ENCODE results near the gene LHX3.
A peak's percentile ranks its signal among the peaks of the same experiment; 100 is the strongest.

DNA sequence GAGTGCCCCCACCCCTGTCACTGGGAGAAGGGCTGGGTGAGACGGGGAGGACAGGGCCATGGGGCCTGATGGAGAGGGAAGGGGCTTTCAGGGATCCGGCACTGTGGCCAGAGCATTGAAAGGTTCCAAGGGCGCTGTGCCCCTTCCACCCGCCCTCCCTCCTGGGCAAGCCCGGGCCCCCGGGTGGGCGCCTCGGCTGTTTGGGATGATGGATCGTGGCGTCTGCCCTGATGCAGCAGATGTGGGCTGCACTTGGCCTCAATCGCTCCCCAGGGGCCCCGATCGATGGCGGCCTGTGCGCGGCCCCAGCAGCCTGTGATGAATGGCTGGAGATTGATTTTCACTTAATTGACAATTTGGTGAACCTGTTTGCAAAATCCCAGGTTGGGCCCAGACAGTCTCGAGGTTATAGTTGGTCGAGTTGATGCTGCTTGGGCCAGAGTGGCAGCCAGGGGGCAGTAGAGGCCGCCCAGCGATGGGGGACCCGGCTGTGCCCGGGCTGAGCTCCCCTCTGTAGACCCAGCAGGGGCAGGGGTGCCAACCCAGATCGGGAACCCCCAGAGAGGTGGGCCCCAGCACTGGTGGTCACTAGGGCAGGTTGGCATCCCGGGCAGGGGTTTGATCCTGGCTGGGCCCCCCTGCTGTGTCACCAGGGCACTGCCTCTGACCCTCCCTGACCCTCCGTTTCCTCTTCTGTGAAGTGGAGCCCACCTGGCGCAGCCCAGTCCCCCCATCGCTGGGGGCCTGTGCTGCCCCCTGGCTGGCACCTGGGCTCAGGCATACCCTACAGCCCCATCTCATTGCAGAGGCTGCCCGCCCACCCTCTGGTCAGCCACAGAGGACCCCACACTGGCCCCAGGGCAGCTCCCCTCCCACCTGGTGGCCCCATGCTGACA, 34.7 kb downstream of the LHX3 start:
- TF ChIP-seq POLR2A (IDR thresholded peaks at IDR 0.05): no peak
- TF ChIP-seq CTCF (IDR thresholded peaks at IDR 0.05): peak in 5 of 6 experiments; percentile 12 to 51 (median 31)
